SK-N-SH (cell line): ENCODE results near the gene SMAD2. TPM values are rescaled to one million over a fixed set of nuclear protein-coding genes. Genes with fewer than 3 reads are reported as not detected.

Experiments used
- CTCF ChIA-PET: fragments of 300-600, 350-600 bp; formaldehyde crosslinking; extraction: SDS; loops from one replicate; lab custom pipeline; 2021; lab: Yijun Ruan, JAX
- POLR2A ChIA-PET: fragments of 350-600 bp; sonication (Branson Sonifier 250); formaldehyde crosslinking; extraction: SDS; loops from one replicate; lab custom pipeline; 2020; ENCODE audit warnings: antibody characterized with exemption, inconsistent platforms; lab: Yijun Ruan, JAX
- DNase-seq: peaks from one replicate; pipeline ENCODE4 v3.0.0; 2012
- H2AFZ ChIP-seq: fragments of 200-600 bp; sonication (generic); 2 replicates; pipeline ENCODE4 v1.8.1; 2016; ENCODE audit warnings: antibody characterized with exemption, mild to moderate bottlenecking, low read depth
- H3F3A ChIP-seq: fragments of 200-600 bp; sonication (generic); replicated peaks from 2 replicates; pipeline ENCODE3; 2016; ENCODE audit warnings: antibody characterized with exemption, mild to moderate bottlenecking; ENCODE audit not compliant: insufficient read depth
- H3K27ac ChIP-seq, 2 experiments: fragments of 200-500 bp in 1 of 2; fragments of 200-600 bp in 1 of 2; sonication (Bioruptor generic) in 1 of 2; sonication (generic), shearing (Covaris generic) in 1 of 2; 2 replicates each; pipeline versions ENCODE4 v1.5.1 to v1.6.1; 2014 to 2016; ENCODE audit warnings: low read depth in 2 of 2, inconsistent platforms in 1 of 2, low read length in 1 of 2, mild to moderate bottlenecking in 1 of 2, mixed read lengths in 1 of 2
- H3K27me3 ChIP-seq: fragments of 200-600 bp; sonication (generic), shearing (Covaris generic); 2 replicates; pipeline ENCODE4 v1.6.1; 2016; ENCODE audit warnings: mixed run types; ENCODE audit not compliant: insufficient read depth
- H3K36me3 ChIP-seq, 2 experiments: fragments of 200-500 bp in 1 of 2; fragments of 200-600 bp in 1 of 2; sonication (Bioruptor generic) in 1 of 2; sonication (generic) in 1 of 2; replicated peaks in 1 of 2; 2 replicates each; pipeline versions ENCODE3 to v1.5.1; 2014 to 2016; ENCODE audit warnings: low read length in 1 of 2, mild to moderate bottlenecking in 1 of 2; ENCODE audit not compliant: insufficient read depth in 2 of 2, control insufficient read depth in 1 of 2
- H3K4me1 ChIP-seq, 2 experiments: fragments of 200-500 bp in 1 of 2; fragments of 200-600 bp in 1 of 2; sonication (Bioruptor generic) in 1 of 2; sonication (generic), shearing (Covaris generic) in 1 of 2; 2 replicates each; pipeline versions ENCODE4 v1.5.1 to v1.6.1; 2014 to 2016; ENCODE audit warnings: low read depth in 1 of 2, low read length in 1 of 2, mixed run types in 1 of 2; ENCODE audit not compliant: insufficient read depth in 2 of 2, control insufficient read depth in 1 of 2
- H3K4me2 ChIP-seq: fragments of 200-600 bp; sonication (generic), shearing (Covaris generic); 2 replicates; pipeline ENCODE4 v1.6.1; 2017; ENCODE audit warnings: mixed run types
- H3K4me3 ChIP-seq, 2 experiments: fragments of 200-500 bp in 1 of 2; fragments of 200-600 bp in 1 of 2; sonication (Bioruptor generic) in 1 of 2; sonication (generic), shearing (Covaris generic) in 1 of 2; 2 replicates each; pipeline versions ENCODE4 v1.5.1 to v1.8.1; 2014 to 2016; ENCODE audit warnings: low read depth in 2 of 2, inconsistent platforms in 1 of 2, low read length in 1 of 2, mild to moderate bottlenecking in 1 of 2, mixed read lengths in 1 of 2, moderate library complexity in 1 of 2
- H3K79me2 ChIP-seq: fragments of 200-600 bp; sonication (generic); 2 replicates; pipeline ENCODE4 v1.8.1; 2017; ENCODE audit warnings: mild to moderate bottlenecking; ENCODE audit not compliant: insufficient read depth
- H3K9ac ChIP-seq: fragments of 200-600 bp; sonication (generic); 2 replicates; pipeline ENCODE4 v1.6.1; 2017; ENCODE audit warnings: mixed run types
- H3K9me2 ChIP-seq: fragments of 200-600 bp; sonication (generic); 2 replicates; pipeline ENCODE4 v1.6.1; 2017; ENCODE audit warnings: mixed run types
- H3K9me3 ChIP-seq: fragments of 200-600 bp; sonication (generic); 2 replicates; pipeline ENCODE4 v1.6.1; 2017; ENCODE audit warnings: mixed run types, mild to moderate bottlenecking, moderate library complexity
- H4K20me1 ChIP-seq: fragments of 200-600 bp; sonication (generic); 2 replicates; pipeline ENCODE4 v1.6.1; 2017; ENCODE audit warnings: mild to moderate bottlenecking, mixed run types; ENCODE audit not compliant: insufficient read depth
- CHD2 ChIP-seq: fragments of 150-350 bp; IDR thresholded peaks from 2 replicates; pipeline ENCODE4 v1.6.1; 2018; ENCODE audit warnings: low read length; ENCODE audit not compliant: partially characterized antibody
- ELF1 ChIP-seq: IDR thresholded peaks from 2 replicates; pipeline ENCODE4 v1.4.0; 2012
- EP300 ChIP-seq, 2 experiments: IDR thresholded peaks; 2 replicates each; pipeline versions ENCODE4 v1.4.0 to v1.6.1; 2012; ENCODE audit warnings: borderline replicate concordance in 1 of 2, low read depth in 1 of 2, low read length in 1 of 2
- EZH2phosphoT487 ChIP-seq: fragments of 200-600 bp; sonication (generic); IDR thresholded peaks from 2 replicates; pipeline ENCODE4 v1.6.1; 2017; ENCODE audit warnings: low read depth, mixed run types, mild to moderate bottlenecking, antibody characterized with exemption, moderate library complexity, borderline replicate concordance
- FOSL2 ChIP-seq: IDR thresholded peaks from 2 replicates; pipeline ENCODE4 v1.4.0; 2012; ENCODE audit warnings: low read depth, mild to moderate bottlenecking, moderate library complexity, borderline replicate concordance
- FOXJ3 ChIP-seq: sonication (generic); formaldehyde crosslinking; IDR thresholded peaks from 2 replicates; pipeline ENCODE4 v1.5.1; 2020; ENCODE audit warnings: mild to moderate bottlenecking, missing genetic modification reagents
- FOXM1 ChIP-seq: IDR thresholded peaks from 2 replicates; pipeline ENCODE4 v1.4.0; 2012; ENCODE audit warnings: low read depth, mild to moderate bottlenecking
- GABPA ChIP-seq: IDR thresholded peaks from 2 replicates; pipeline ENCODE4 v1.4.0; 2012; ENCODE audit warnings: low read depth, mild to moderate bottlenecking
- GATA2 ChIP-seq: sonication (generic); formaldehyde crosslinking; IDR thresholded peaks from 2 replicates; pipeline ENCODE4 v1.5.0; 2020; ENCODE audit warnings: mild to moderate bottlenecking, missing genetic modification reagents
- JUND ChIP-seq: IDR thresholded peaks from 2 replicates; pipeline ENCODE4 v1.4.0; 2012
- MEF2A ChIP-seq: IDR thresholded peaks from 2 replicates; pipeline ENCODE4 v1.4.0; 2012; ENCODE audit warnings: low read depth, borderline replicate concordance
- MXI1 ChIP-seq: IDR thresholded peaks from 2 replicates; pipeline ENCODE4 v1.6.1; 2012; ENCODE audit warnings: mild to moderate bottlenecking, low read depth, low read length, improper control_type of control experiment
- POLR2AphosphoS5 ChIP-seq: IDR thresholded peaks from 2 replicates; pipeline ENCODE4 v1.6.1; 2012; ENCODE audit warnings: low read depth, low read length
- RAD21 ChIP-seq: IDR thresholded peaks from 2 replicates; pipeline ENCODE4 v1.6.1; 2012; ENCODE audit warnings: mild to moderate bottlenecking, low read length
- RCOR1 ChIP-seq: fragments of 150-350 bp; IDR thresholded peaks from 2 replicates; pipeline ENCODE4 v1.6.1; 2017; ENCODE audit warnings: antibody characterized with exemption, low read length
- RFX5 ChIP-seq: IDR thresholded peaks from 2 replicates; pipeline ENCODE4 v1.6.1; 2012; ENCODE audit warnings: mild to moderate bottlenecking, improper control_type of control experiment, low read length
- RXRA ChIP-seq: IDR thresholded peaks from 2 replicates; pipeline ENCODE4 v1.4.0; 2012; ENCODE audit warnings: low read depth, mild to moderate bottlenecking, borderline replicate concordance
- SIN3A ChIP-seq: IDR thresholded peaks from 2 replicates; pipeline ENCODE4 v1.6.1; 2012; ENCODE audit warnings: low read depth, mild to moderate bottlenecking, low read length, moderate library complexity, borderline replicate concordance
- SMC3 ChIP-seq: IDR thresholded peaks from 2 replicates; pipeline ENCODE4 v1.6.1; 2012; ENCODE audit warnings: low read depth, low read length, improper control_type of control experiment
- TAF1 ChIP-seq: IDR thresholded peaks from 2 replicates; pipeline ENCODE4 v1.6.1; 2012; ENCODE audit warnings: low read depth, mild to moderate bottlenecking, low read length, moderate library complexity, borderline replicate concordance
- YY1 ChIP-seq: IDR thresholded peaks from 2 replicates; pipeline ENCODE4 v1.4.0; 2012; ENCODE audit warnings: low read depth, mild to moderate bottlenecking
- WGBS: methylation state at CpG from one replicate; pipeline ENCODE4 v1.1.6; 2017; ENCODE audit warnings: low lambda C conversion rate; 5-methylcytosine and 5-hydroxymethylcytosine counted together
- polyA plus RNA-seq, 3 experiments: library from polyadenylated mRNA; depleted of rRNA; stranded (reverse); fragments of >200 nt; gene quantifications; 2 replicates each; pipeline ENCODE4 v1.2.3, GENCODE V29; 2012
- TF ChIP-seq, protein P1 (sequence below): IDR thresholded peaks from 2 replicates; pipeline ENCODE4 v1.6.1; 2012; ENCODE audit warnings: mild to moderate bottlenecking, low read depth, low read length, moderate library complexity
- TF ChIP-seq, protein P2 (sequence below): IDR thresholded peaks from 2 replicates; pipeline ENCODE4 v1.4.0; 2012; ENCODE audit warnings: low read depth

The SMAD2 gene
- polyA plus RNA-seq, 1 of the 3 experiments (the other 2 are of a cell fraction): 36.3 TPM

DNA sequence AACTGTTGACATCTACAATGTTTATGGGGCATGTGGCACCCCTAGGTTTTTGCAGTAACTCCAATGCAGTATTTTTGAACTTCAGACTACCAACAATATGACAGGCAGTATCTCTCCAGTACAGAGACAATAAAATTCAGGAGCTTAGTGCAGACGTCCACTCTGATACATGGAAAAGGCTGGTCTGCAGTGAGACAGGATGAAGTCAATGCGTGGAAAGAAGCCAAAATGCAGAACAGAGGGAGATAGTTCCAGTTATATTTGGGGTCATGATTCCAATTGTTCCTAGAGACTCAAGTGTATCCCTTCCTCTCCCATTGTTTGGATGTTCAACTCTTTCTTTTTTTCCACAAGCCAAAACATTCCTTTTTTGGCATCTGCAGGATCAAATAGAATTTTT lies 18.7 kb upstream of the SMAD2 start:
- TF ChIP-seq FOSL2 (no peak), MXI1 (no peak), GABPA (no peak), CHD2 (no peak), TAF1 (no peak), JUND (no peak), POLR2AphosphoS5 (no peak), FOXM1 (no peak)
- Histone ChIP-seq H4K20me1 (no peaks in the 10 kb centered on the region), H3K27me3 (no peaks in the 10 kb centered on the region), H3K79me2 (no peaks in the 10 kb centered on the region), H3K9me3 (no peaks in the 10 kb centered on the region), H3K27ac (no peak overlapping the region), H3K4me1 (no peaks in the 10 kb centered on the region), H3K4me3 (no peak overlapping the region), H2AFZ (no peak overlapping the region), H3K4me2 (no peak overlapping the region), H3K36me3 (no peaks in the 10 kb centered on the region), H3F3A (no peaks in the 10 kb centered on the region), H3K9ac (no peak overlapping the region), H3K9me2 (no peaks in the 10 kb centered on the region)
- POLR2A ChIA-PET: no interaction called here
- DNase-seq: no peak
- 39% methylated on average over 2 of the region's 2 CpGs for WGBS
- CTCF ChIA-PET: no interaction called here

DNA sequence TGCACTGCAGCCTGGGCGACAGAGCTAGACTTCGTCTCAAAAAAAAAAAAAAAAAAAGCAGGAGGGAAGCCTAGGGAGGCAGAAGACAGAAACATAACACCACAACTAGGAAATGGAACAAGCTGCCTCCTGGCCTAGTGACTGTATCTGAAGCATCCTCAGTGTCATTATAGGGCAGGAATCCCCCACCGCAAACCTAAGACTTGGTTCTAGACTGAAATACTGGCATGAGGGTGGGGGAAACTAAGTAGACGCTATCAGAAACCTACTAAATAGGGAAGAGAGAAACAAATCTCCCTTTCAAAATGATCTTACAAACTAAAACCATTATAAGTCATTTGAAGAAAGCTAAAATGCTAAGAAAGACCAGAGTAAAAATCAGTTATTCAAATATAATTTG lies 16.4 kb upstream of the SMAD2 start:
- Histone ChIP-seq H3K9ac (no peak overlapping the region), H3K9me3 (no peaks in the 10 kb centered on the region), H3K79me2 (no peaks in the 10 kb centered on the region)
- TF ChIP-seq RAD21: no peak
- TF ChIP-seq RFX5: no peak
- TF ChIP-seq FOSL2: no peak
- TF ChIP-seq, protein P1, sequence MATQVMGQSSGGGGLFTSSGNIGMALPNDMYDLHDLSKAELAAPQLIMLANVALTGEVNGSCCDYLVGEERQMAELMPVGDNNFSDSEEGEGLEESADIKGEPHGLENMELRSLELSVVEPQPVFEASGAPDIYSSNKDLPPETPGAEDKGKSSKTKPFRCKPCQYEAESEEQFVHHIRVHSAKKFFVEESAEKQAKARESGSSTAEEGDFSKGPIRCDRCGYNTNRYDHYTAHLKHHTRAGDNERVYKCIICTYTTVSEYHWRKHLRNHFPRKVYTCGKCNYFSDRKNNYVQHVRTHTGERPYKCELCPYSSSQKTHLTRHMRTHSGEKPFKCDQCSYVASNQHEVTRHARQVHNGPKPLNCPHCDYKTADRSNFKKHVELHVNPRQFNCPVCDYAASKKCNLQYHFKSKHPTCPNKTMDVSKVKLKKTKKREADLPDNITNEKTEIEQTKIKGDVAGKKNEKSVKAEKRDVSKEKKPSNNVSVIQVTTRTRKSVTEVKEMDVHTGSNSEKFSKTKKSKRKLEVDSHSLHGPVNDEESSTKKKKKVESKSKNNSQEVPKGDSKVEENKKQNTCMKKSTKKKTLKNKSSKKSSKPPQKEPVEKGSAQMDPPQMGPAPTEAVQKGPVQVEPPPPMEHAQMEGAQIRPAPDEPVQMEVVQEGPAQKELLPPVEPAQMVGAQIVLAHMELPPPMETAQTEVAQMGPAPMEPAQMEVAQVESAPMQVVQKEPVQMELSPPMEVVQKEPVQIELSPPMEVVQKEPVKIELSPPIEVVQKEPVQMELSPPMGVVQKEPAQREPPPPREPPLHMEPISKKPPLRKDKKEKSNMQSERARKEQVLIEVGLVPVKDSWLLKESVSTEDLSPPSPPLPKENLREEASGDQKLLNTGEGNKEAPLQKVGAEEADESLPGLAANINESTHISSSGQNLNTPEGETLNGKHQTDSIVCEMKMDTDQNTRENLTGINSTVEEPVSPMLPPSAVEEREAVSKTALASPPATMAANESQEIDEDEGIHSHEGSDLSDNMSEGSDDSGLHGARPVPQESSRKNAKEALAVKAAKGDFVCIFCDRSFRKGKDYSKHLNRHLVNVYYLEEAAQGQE: no peak
- TF ChIP-seq, protein P2, sequence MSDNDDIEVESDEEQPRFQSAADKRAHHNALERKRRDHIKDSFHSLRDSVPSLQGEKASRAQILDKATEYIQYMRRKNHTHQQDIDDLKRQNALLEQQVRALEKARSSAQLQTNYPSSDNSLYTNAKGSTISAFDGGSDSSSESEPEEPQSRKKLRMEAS: no peak
- no peak for TF ChIP-seq MXI1
- TF ChIP-seq EP300 (IDR thresholded peaks at IDR 0.05; ENCODE audit: borderline replicate concordance in 1 of 2, low read depth in 1 of 2, low read length in 1 of 2): no peak
- no peak for TF ChIP-seq SIN3A
- no peak for TF ChIP-seq YY1
- TF ChIP-seq FOXJ3 (CRISPR knock-in tag): no peak
- TF ChIP-seq RXRA: no peak
- TF ChIP-seq FOXM1: no peak
- no peak for TF ChIP-seq RCOR1
- TF ChIP-seq SMC3: no peak
- no peak for TF ChIP-seq CHD2
- TF ChIP-seq GATA2: no peak
- TF ChIP-seq POLR2AphosphoS5: no peak
- no peak for TF ChIP-seq EZH2phosphoT487
- TF ChIP-seq MEF2A: no peak
- no peak for TF ChIP-seq ELF1
- TF ChIP-seq, all 33 proteins: peak for 0
- H2AFZ ChIP-seq: no peak overlapping the region
- H3K9me2 ChIP-seq: no peaks in the 10 kb centered on the region
- H4K20me1 ChIP-seq: no peaks in the 10 kb centered on the region
- no peaks in the 10 kb centered on the region for H3K36me3 ChIP-seq
- no peak overlapping the region for H3K4me3 ChIP-seq
- no peak overlapping the region for H3K27ac ChIP-seq
- ChIA-PET CTCF (interaction anchor here (1.1 kb wide), 1 partner anchor 14 kb away, joined by 3 read pairs; no protein-coding TSS in a partner anchor), POLR2A (no interaction called here)
- no peaks in the 10 kb centered on the region for H3F3A ChIP-seq
- WGBS: 77% methylated on average over 4 of the region's 4 CpGs
- H3K4me2 ChIP-seq: no peak overlapping the region
- DNase-seq: no peak
- no peaks in the 10 kb centered on the region for H3K27me3 ChIP-seq
- no peaks in the 10 kb centered on the region for H3K4me1 ChIP-seq
